GM15510 (cell line): ENCODE measurements around the gene UTP14A.

Source experiments
- POLR2A ChIP-seq: IDR thresholded peaks from 3 replicates; pipeline ENCODE4 v1.6.1; 2011; ENCODE audit warnings: borderline replicate concordance; ENCODE audit not compliant: insufficient read length; ENCODE audit errors: extremely low read depth

UTP14A gene, protein sequence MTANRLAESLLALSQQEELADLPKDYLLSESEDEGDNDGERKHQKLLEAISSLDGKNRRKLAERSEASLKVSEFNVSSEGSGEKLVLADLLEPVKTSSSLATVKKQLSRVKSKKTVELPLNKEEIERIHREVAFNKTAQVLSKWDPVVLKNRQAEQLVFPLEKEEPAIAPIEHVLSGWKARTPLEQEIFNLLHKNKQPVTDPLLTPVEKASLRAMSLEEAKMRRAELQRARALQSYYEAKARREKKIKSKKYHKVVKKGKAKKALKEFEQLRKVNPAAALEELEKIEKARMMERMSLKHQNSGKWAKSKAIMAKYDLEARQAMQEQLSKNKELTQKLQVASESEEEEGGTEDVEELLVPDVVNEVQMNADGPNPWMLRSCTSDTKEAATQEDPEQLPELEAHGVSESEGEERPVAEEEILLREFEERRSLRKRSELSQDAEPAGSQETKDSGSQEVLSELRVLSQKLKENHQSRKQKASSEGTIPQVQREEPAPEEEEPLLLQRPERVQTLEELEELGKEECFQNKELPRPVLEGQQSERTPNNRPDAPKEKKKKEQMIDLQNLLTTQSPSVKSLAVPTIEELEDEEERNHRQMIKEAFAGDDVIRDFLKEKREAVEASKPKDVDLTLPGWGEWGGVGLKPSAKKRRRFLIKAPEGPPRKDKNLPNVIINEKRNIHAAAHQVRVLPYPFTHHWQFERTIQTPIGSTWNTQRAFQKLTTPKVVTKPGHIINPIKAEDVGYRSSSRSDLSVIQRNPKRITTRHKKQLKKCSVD

DNA sequence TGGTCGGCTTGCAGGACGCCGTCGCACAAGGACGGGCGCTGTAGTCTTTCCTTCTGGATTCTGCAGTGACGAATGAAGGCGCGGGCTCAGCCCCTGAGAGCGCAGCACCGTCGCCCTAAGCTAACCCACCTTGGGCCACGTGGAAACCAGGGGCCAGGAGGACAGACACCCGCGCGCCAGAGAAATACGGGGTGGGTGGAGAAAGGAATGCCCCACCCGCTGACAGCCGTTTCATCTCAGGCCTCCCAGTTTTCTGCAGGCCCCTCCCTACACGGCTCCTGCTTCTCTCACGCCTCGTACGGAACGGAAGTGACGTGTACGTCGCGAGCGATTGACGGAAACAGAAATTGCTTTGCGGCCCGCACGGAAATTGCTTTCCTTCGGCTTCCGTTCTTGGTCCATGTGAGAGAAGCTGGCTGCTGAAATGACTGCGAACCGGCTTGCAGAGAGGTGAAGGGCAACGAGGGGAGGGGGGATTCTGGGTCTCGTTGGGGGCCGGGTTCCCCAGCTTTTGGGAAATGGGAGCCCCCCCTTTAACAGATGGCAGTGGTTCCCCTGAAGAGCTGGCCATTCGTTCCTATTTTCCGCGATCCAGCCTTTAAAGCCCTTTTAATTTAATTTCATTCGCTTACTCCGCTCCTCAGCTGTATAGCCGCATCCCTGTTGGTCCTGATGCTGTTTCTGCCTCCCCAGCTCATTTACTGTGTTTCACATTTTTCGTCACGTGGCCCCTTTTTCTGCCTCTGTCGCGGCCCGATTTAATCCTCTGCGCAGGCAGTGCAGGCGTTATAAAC, at the start of gene UTP14A:
Gene UTP14A (plus strand): TSS at position 378 of the 794 bp plus-strand sequence. CDS start 47 bp downstream, at position 425.
- TF ChIP-seq POLR2A = peak; percentile 64

DNA sequence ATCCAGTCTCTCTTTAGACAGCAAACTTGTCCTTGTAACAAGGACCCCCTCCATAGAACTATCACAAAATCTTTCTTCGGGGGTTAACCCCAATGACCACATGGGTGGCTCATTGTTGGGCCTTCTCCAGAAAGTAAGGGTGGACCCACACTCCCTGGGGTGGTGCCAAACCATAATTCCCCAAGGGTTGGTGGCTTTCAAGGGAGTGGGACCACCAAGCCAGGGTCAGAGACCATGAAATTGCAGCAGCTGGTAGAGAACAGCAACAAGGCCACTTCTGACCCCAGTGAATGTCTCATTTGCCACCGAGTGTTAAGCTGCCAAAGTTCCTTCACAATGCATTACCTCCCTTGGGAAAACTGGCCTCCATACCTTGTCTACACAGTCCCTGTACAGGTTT, 33.4 kb upstream of the UTP14A start:
- TF ChIP-seq POLR2A = no peak

GRCh38 chrX:129875669-129876068, 30.3 kb upstream of the UTP14A start:
- no peak for TF ChIP-seq POLR2A

GRCh38 chrX:129876771-129877305, 29.1 kb upstream of the UTP14A start:
- no peak for TF ChIP-seq POLR2A

- no peak for TF ChIP-seq POLR2A
These were observed 28.6 kb upstream of the UTP14A start for GRCh38 chrX:129877401-129877800.

GRCh38 chrX:129900054-129900453, 5.9 kb upstream of the UTP14A start:
- no peak for TF ChIP-seq POLR2A

- TF ChIP-seq POLR2A = no peak
These were observed 2.7 kb downstream of the UTP14A start for GRCh38 chrX:129908636-129909035.

- no peak for TF ChIP-seq POLR2A
These were observed 19.5 kb downstream of the UTP14A start for GRCh38 chrX:129925305-129926092.

GRCh38 chrX:129930941-129931410, 25.0 kb downstream of the UTP14A start:
- no peak for TF ChIP-seq POLR2A

DNA sequence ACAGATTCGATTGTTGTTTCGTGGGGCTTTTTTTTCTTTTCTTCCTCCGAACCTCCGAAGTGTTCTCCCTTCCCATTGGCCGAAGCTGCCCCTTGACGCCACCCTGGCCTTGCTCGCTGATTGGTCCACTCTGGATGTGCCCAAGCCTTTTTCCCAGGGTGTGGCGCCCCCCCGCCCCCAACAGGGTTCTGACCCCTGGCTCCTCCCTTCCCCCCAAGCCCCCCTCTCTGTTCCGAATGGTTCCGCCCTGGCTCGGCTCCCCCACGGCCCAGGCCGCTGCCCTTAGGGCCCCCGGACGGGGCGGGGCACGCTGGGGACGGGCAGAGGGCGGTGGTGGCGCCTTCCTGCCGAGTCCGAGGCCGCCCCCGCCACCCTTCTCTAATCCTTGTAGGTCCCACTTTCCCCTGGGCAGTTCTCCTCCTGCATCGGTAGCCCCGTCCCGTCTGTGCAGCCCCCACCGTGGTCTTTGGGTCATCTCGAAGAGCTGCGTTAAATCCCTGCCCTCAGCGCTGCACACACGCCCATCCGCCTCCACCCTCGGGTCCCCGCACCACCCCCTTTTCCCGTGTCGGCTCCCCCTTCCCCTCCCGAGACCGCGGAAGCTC, 25.5 kb downstream of the UTP14A start:
- TF ChIP-seq POLR2A = peak; percentile 34

- TF ChIP-seq POLR2A = peak; percentile 25
These were observed 26.3 kb downstream of the UTP14A start for GRCh38 chrX:129932016-129932820.

DNA sequence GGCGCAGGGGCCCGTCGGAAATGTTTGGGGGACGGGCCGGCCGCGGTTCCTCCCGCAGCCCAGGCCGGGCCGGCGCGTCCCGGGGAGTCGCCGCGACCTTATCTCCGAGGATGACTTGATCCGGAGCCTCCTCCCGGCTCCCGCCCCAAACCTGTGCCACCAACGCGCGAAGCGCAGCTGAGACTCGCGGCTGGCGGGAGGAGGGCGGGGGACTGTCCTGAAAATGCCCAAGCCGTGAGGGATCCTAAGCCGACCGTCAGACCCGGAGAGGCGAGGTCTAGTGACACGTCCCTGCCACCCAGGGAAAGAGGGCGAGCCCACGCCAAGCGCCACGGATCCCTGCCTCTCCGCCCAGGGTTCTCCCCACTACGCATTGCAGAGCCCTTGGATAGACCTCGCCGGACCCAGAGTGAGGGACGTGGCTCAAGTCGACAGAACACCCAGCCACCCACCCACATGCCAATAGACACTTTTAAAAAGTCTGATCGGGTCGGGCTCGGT, 26.9 kb downstream of the UTP14A start:
- no peak for TF ChIP-seq POLR2A
